Fibroblast of villous mesenchyme (primary cell): ENCODE results near the gene MRTFB. TPM values are rescaled to one million over a fixed set of nuclear protein-coding genes. Genes with fewer than 3 reads are reported as not detected.

Source experiments
- DNase-seq: peaks from one replicate; pipeline ENCODE4 v3.0.0-alpha.2; 2010; ENCODE audit warnings: low read depth
- H3K4me3 ChIP-seq: 2 replicates; pipeline ENCODE4 v1.5.1; 2011; ENCODE audit warnings: low read depth, mild to moderate bottlenecking, low read length
- CTCF ChIP-seq: IDR thresholded peaks from 2 replicates; pipeline ENCODE4 v1.5.1; 2012; ENCODE audit warnings: low read depth, mild to moderate bottlenecking, low read length; ENCODE audit not compliant: insufficient read depth
- total RNA-seq: library from RNA; depleted of rRNA; stranded (reverse); fragments of >200 nt; gene quantifications from 2 replicates; pipeline ENCODE4 v1.2.3, GENCODE V29; 2012

Gene MRTFB
- total RNA-seq, 1 donor: 8.2 TPM

GRCh38 chr16:14092561-14092960 is 21.4 kb downstream of the MRTFB start:
- no peak overlapping the region for H3K4me3 ChIP-seq
- peak; percentile 16 for DNase-seq
- no peak for TF ChIP-seq CTCF

GRCh38 chr16:14095883-14096551 is 24.9 kb downstream of the MRTFB start:
- no peak for DNase-seq
- TF ChIP-seq CTCF: no peak

GRCh38 chr16:14097182-14097959 is 26.3 kb downstream of the MRTFB start:
- peak; percentile 28 for DNase-seq
- no peak overlapping the region for H3K4me3 ChIP-seq
- TF ChIP-seq CTCF: no peak

More at GRCh38 chr16:14095883-14096551, 24.9 kb downstream of the MRTFB start:
- no peak overlapping the region for H3K4me3 ChIP-seq

GRCh38 chr16:14098081-14098480 is 27.0 kb downstream of the MRTFB start:
- no peak for DNase-seq
- no peak overlapping the region for H3K4me3 ChIP-seq
- no peak for TF ChIP-seq CTCF

GRCh38 chr16:14100825-14101224 is 29.7 kb downstream of the MRTFB start:
- TF ChIP-seq CTCF: no peak
- DNase-seq: no peak
- no peak overlapping the region for H3K4me3 ChIP-seq

- no peak for DNase-seq
- no peak overlapping the region for H3K4me3 ChIP-seq
- TF ChIP-seq CTCF: no peak
These were observed 30.3 kb downstream of the MRTFB start for GRCh38 chr16:14101415-14101814.
